ENCODE data around the gene DNMT3L. TPM values are rescaled to one million over a fixed set of nuclear protein-coding genes. Genes with fewer than 3 reads are reported as not detected.

Gene DNMT3L
- total and polyA plus RNA-seq, 2 experiments from 2014 or later: 0.33 TPM; not detected in 1

DNA sequence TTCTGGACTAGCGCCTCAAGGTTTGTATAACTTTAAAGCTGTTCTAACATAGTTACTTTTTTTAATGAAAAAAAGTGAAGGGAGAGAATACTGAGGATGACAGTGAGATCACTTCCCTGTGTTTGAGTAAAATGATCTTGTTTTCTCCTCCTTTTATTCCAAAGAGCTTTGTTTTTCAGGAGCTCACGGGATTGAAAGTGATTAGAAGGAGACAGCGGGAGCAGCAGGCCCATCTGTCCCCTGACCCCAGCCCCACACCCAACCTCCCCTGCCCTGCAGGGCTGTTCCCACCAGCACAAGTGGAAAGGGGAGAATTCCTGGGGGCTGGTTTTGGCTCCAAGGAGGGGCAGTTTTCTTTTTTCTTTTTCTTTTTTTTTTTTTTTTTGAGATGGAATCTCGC, 2.1 kb upstream of the DNMT3L start:
- no peaks in the 10 kb centered on the region for H4K20me1 ChIP-seq (ENCODE audit: insufficient read depth, poor library complexity, severe bottlenecking)
- H3K27ac ChIP-seq: no peak overlapping the region
- TF ChIP-seq EZH2phosphoT487 (IDR thresholded peaks at IDR 0.05; ENCODE audit: low read depth, severe bottlenecking, unreplicated experiment) (no peak), EZH2 (IDR thresholded peaks at IDR 0.05; ENCODE audit: borderline replicate concordance) (no peak)
- TF ChIP-seq, protein P1, sequence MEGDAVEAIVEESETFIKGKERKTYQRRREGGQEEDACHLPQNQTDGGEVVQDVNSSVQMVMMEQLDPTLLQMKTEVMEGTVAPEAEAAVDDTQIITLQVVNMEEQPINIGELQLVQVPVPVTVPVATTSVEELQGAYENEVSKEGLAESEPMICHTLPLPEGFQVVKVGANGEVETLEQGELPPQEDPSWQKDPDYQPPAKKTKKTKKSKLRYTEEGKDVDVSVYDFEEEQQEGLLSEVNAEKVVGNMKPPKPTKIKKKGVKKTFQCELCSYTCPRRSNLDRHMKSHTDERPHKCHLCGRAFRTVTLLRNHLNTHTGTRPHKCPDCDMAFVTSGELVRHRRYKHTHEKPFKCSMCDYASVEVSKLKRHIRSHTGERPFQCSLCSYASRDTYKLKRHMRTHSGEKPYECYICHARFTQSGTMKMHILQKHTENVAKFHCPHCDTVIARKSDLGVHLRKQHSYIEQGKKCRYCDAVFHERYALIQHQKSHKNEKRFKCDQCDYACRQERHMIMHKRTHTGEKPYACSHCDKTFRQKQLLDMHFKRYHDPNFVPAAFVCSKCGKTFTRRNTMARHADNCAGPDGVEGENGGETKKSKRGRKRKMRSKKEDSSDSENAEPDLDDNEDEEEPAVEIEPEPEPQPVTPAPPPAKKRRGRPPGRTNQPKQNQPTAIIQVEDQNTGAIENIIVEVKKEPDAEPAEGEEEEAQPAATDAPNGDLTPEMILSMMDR (IDR thresholded peaks at IDR 0.05; ENCODE audit: poor library complexity): no peak
- H2AFZ ChIP-seq: no peak overlapping the region
- H3K79me2 ChIP-seq: no peaks in the 10 kb centered on the region
- no peaks in the 10 kb centered on the region for H3K9me3 ChIP-seq (ENCODE audit: low read depth)
- no peak for DNase-seq (ENCODE audit: low spot score)
- H3K27me3 ChIP-seq: no peaks in the 10 kb centered on the region
- H3K9me2 ChIP-seq (replicated peaks; ENCODE audit: insufficient read depth): no peaks in the 10 kb centered on the region
- no peak overlapping the region for H3K4me2 ChIP-seq
- no peaks in the 10 kb centered on the region for H3K36me3 ChIP-seq (replicated peaks; ENCODE audit: insufficient read depth, low read depth)
- no peak overlapping the region for H3K4me3 ChIP-seq
- no peaks in the 10 kb centered on the region for H3K4me1 ChIP-seq (ENCODE audit: insufficient read depth)
- 69% methylated on average over 3 of the region's 4 CpGs for WGBS (ENCODE audit: low lambda C conversion rate, missing lambda C conversion rate)

DNA sequence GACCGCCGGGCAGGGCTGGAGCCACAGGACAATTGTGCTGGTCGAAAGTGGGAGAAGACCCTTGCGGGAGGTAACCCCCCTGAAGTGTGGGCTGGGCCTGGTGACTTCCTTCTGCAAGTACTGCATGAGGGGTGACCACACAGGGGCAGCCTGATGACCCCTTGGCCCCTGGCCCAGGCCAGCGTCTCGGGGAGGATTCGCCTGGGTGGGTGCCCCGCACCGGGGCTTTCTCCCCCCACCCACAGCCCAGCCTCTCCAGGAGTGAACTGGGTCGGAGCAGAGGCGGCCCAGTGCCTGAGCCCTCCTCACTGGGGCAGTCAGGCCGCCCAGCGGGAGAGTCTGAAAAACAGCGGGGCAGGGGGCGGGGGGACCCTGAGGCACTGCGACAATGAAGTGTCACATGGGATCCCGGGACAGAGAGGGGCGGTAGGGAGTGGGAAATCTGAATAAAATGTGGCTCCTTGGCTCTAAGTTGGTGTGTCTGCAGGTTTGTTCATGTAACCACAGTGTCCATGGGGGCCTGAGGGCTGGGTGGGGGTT, 1.6 kb upstream of the DNMT3L start:
- Histone ChIP-seq H2AFZ (no peak overlapping the region), H3K9me3 (ENCODE audit: low read depth) (no peaks in the 10 kb centered on the region), H4K20me1 (ENCODE audit: insufficient read depth, poor library complexity, severe bottlenecking) (no peaks in the 10 kb centered on the region), H3K36me3 (replicated peaks; ENCODE audit: insufficient read depth, low read depth) (no peaks in the 10 kb centered on the region), H3K4me1 (ENCODE audit: insufficient read depth) (no peaks in the 10 kb centered on the region), H3K79me2 (no peaks in the 10 kb centered on the region), H3K4me2 (no peak overlapping the region), H3K27ac (no peak overlapping the region), H3K9me2 (replicated peaks; ENCODE audit: insufficient read depth) (no peaks in the 10 kb centered on the region), H3K27me3 (no peaks in the 10 kb centered on the region), H3K4me3 (no peak overlapping the region)
- DNase-seq (ENCODE audit: low spot score): no peak
- TF ChIP-seq, protein P1 (IDR thresholded peaks at IDR 0.05; ENCODE audit: poor library complexity): no peak
- TF ChIP-seq EZH2phosphoT487 (IDR thresholded peaks at IDR 0.05; ENCODE audit: low read depth, severe bottlenecking, unreplicated experiment) (no peak), EZH2 (IDR thresholded peaks at IDR 0.05; ENCODE audit: borderline replicate concordance) (no peak)
- 46% methylated on average over 15 of the region's 18 CpGs for WGBS (ENCODE audit: low lambda C conversion rate, missing lambda C conversion rate)

DNA sequence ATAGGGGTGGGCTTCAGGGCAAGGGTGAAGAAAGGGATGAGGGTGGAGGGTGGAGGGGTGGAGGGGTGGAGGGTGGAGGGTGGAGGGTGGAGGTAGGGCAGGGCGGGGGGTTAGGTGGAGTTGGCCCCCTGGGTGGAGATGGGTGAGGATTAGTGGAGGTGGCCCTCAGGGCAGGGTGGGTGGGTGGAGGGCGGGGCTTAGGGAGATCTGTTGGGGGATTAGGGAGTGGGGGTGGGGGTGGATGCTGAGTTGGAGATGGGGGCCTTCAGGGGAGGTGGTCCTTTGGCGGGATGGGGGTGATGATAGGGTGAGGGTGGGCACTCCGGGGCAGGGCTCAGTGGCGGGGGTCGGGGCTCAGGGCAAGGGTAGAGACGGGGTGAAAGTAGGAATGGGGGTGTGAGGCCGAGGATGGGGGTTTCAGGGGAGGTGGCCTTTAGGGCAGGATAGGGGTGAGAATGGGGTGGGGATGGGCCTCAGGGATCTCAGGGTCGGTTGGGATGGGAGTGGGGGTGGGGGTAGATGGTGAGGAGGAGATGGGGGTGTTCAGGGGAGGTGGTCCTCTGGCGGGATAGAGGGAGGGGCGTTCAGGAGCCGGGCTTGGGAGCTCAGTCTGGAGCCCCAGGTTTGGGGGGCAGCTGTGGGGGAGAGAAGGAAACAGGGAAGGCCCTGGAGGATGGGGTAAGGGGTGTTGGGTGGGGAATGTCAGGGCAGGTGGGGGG, 800 bp upstream of the DNMT3L start:
- Histone ChIP-seq H4K20me1 (ENCODE audit: insufficient read depth, poor library complexity, severe bottlenecking) (no peaks in the 10 kb centered on the region), H2AFZ (no peak overlapping the region), H3K4me2 (no peak overlapping the region), H3K79me2 (no peaks in the 10 kb centered on the region), H3K9me3 (ENCODE audit: low read depth) (no peaks in the 10 kb centered on the region), H3K4me1 (ENCODE audit: insufficient read depth) (no peaks in the 10 kb centered on the region), H3K4me3 (no peak overlapping the region), H3K36me3 (replicated peaks; ENCODE audit: insufficient read depth, low read depth) (no peaks in the 10 kb centered on the region), H3K27me3 (no peaks in the 10 kb centered on the region), H3K9me2 (replicated peaks; ENCODE audit: insufficient read depth) (no peaks in the 10 kb centered on the region), H3K27ac (no peak overlapping the region)
- peak; percentile 5 for DNase-seq (ENCODE audit: low spot score)
- no peak for TF ChIP-seq EZH2 (IDR thresholded peaks at IDR 0.05; ENCODE audit: borderline replicate concordance)
- TF ChIP-seq, protein P1 (IDR thresholded peaks at IDR 0.05; ENCODE audit: poor library complexity): no peak
- no peak for TF ChIP-seq EZH2phosphoT487 (IDR thresholded peaks at IDR 0.05; ENCODE audit: low read depth, severe bottlenecking, unreplicated experiment)
- no CpG with 5 or more reads among the region's 12 CpGs for WGBS (ENCODE audit: low lambda C conversion rate, missing lambda C conversion rate)
